ENCODE measurements around the gene GPRC5C. TPM values are rescaled to one million over a fixed set of nuclear protein-coding genes. Genes with fewer than 3 reads are reported as not detected.

The GPRC5C gene
- polyA plus RNA-seq, 1 experiment, result 0.33 TPM

GRCh38 chr17:74450231-74450630, 18.3 kb downstream of the GPRC5C start:
- Histone ChIP-seq H3K4me3 (ENCODE audit: low read depth, low read length) (no peak overlapping the region), H3K27me3 (ENCODE audit: control insufficient read depth, insufficient read depth, low read length) (no peaks in the 10 kb centered on the region), H3K36me3 (ENCODE audit: control insufficient read depth, insufficient read depth, low read length) (no peaks in the 10 kb centered on the region)
- ChIA-PET POLR2A (no interaction called here), CTCF (interaction anchor here (1.0 to 3.3 kb wide), 3 partner anchors 8 to 82 kb away, joined by 4 to 22 read pairs (median 5); partner anchors contain the start of gene GPR142)
- DNase-seq (ENCODE audit: low read depth), result no peak
- no peak for TF ChIP-seq CTCF (IDR thresholded peaks at IDR 0.05; ENCODE audit: insufficient read depth, low read depth, low read length)

GRCh38 chr17:74450925-74451403, 19.1 kb downstream of the GPRC5C start:
- TF ChIP-seq CTCF (IDR thresholded peaks at IDR 0.05; ENCODE audit: insufficient read depth, low read depth, low read length), result no peak
- DNase-seq (ENCODE audit: low read depth), result no peak
- no peaks in the 10 kb centered on the region for H3K36me3 ChIP-seq (ENCODE audit: control insufficient read depth, insufficient read depth, low read length)
- no peak overlapping the region for H3K4me3 ChIP-seq (ENCODE audit: low read depth, low read length)
- CTCF ChIA-PET, result interaction anchor here (3.3 kb wide), 1 partner anchor 71 kb away, joined by 22 read pairs; no protein-coding TSS in a partner anchor
- H3K27me3 ChIP-seq (ENCODE audit: control insufficient read depth, insufficient read depth, low read length), result no peaks in the 10 kb centered on the region
- POLR2A ChIA-PET, result no interaction called here

GRCh38 chr17:74451557-74451956, 19.7 kb downstream of the GPRC5C start:
- no peaks in the 10 kb centered on the region for H3K27me3 ChIP-seq (ENCODE audit: control insufficient read depth, insufficient read depth, low read length)
- POLR2A ChIA-PET, result no interaction called here
- no peaks in the 10 kb centered on the region for H3K36me3 ChIP-seq (ENCODE audit: control insufficient read depth, insufficient read depth, low read length)
- no peak overlapping the region for H3K4me3 ChIP-seq (ENCODE audit: low read depth, low read length)
- DNase-seq (ENCODE audit: low read depth), result no peak
- CTCF ChIA-PET, result interaction anchor here (3.3 kb wide), 1 partner anchor 72 kb away, joined by 22 read pairs; no protein-coding TSS in a partner anchor
- no peak for TF ChIP-seq CTCF (IDR thresholded peaks at IDR 0.05; ENCODE audit: insufficient read depth, low read depth, low read length)

GRCh38 chr17:74452033-74452840, 20.3 kb downstream of the GPRC5C start:
- ChIA-PET CTCF (interaction anchor here (3.3 to 7.6 kb wide), 2 partner anchors 72 to 84 kb away, joined by 22 to 94 read pairs; partner anchors contain the start of gene GPR142), POLR2A (no interaction called here)
- Histone ChIP-seq H3K4me3 (ENCODE audit: low read depth, low read length) (no peak overlapping the region), H3K27me3 (ENCODE audit: control insufficient read depth, insufficient read depth, low read length) (no peaks in the 10 kb centered on the region), H3K36me3 (ENCODE audit: control insufficient read depth, insufficient read depth, low read length) (no peaks in the 10 kb centered on the region)
- DNase-seq (ENCODE audit: low read depth), result no peak
- TF ChIP-seq CTCF (IDR thresholded peaks at IDR 0.05; ENCODE audit: insufficient read depth, low read depth, low read length), result no peak

GRCh38 chr17:74452841-74453661, 21.2 kb downstream of the GPRC5C start:
- DNase-seq (ENCODE audit: low read depth), result no peak
- Histone ChIP-seq H3K36me3 (ENCODE audit: control insufficient read depth, insufficient read depth, low read length) (no peaks in the 10 kb centered on the region), H3K27me3 (ENCODE audit: control insufficient read depth, insufficient read depth, low read length) (no peaks in the 10 kb centered on the region; the same call in 1 of the 2 replicates), H3K4me3 (ENCODE audit: low read depth, low read length) (no peak overlapping the region)
- ChIA-PET CTCF (interaction anchor here (3.3 to 7.6 kb wide), 2 partner anchors 73 to 85 kb away, joined by 22 to 94 read pairs; partner anchors contain the start of gene GPR142), POLR2A (no interaction called here)
- TF ChIP-seq CTCF (IDR thresholded peaks at IDR 0.05; ENCODE audit: insufficient read depth, low read depth, low read length), result no peak
